IPS-NIHi7 (cell line): ENCODE data around the gene TIPIN.
A peak's percentile ranks its signal among the peaks of the same experiment; 100 is the strongest.

ENCODE experiments used
- DNase-seq: peaks from one replicate; pipeline ENCODE4 v3.0.0; 2012; ENCODE audit warnings: mixed read lengths; ENCODE audit errors: extremely low spot score

TIPIN gene

GRCh38 chr15:66302489-66303278 is 53.8 kb downstream of the TIPIN start:
- DNase-seq = no peak

DNA sequence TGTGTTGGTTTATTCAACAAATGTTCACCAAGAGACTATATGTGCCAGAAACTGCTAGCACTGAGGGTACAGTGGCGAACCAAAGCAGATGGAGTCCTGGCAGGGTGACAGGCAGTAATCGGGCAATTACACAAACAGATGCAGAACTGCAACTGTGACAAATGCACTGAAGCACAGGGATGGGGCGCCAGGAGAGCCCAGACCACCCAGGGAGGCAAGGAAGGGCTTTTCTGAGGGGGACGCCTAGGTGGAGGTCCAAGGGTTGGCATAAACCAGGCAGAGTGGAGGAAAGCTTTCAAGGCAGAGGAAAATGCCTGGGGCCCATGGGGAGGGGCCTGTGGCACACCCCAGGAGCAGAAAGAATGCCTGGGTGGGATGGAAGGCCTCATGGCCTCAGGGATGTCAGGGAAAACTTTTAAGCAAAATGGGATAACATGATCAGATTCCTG is 57.7 kb downstream of the TIPIN start:
- peak; percentile 13 for DNase-seq

DNA sequence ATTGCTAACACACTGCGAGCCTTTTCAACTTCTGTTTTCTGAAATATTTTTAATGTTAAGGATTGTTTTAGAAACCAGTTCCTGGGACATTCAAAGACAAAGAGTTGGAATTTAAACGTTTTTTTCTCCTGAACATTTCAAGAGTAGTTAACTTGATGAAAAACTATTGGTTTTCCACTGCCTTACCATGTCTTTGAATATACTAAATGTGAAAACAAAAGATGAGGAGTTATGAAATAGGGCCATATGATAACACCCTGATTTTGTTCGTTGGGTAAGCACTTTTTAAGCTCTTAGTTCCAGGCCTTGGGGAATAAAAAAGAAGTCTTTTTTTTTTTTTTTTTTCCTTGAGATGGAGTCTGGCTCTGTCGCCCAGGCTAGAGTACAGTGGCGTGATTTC is 60.3 kb downstream of the TIPIN start:
- no peak for DNase-seq

DNA sequence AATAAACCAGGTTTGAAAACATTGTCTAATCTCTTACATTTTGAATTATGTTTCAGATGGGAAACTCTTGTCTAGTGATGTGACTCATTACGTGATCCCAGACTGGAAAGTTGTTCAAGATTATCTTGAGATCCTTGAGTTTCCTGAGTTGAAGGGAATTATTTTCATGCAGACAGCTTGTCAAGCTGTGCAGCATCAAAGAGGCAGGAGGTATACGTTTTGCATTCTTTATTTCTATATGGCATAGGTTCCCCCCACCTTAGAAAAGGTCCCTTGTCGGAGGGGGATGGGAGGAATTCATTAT is 61.6 kb downstream of the TIPIN start:
- no peak for DNase-seq

DNA sequence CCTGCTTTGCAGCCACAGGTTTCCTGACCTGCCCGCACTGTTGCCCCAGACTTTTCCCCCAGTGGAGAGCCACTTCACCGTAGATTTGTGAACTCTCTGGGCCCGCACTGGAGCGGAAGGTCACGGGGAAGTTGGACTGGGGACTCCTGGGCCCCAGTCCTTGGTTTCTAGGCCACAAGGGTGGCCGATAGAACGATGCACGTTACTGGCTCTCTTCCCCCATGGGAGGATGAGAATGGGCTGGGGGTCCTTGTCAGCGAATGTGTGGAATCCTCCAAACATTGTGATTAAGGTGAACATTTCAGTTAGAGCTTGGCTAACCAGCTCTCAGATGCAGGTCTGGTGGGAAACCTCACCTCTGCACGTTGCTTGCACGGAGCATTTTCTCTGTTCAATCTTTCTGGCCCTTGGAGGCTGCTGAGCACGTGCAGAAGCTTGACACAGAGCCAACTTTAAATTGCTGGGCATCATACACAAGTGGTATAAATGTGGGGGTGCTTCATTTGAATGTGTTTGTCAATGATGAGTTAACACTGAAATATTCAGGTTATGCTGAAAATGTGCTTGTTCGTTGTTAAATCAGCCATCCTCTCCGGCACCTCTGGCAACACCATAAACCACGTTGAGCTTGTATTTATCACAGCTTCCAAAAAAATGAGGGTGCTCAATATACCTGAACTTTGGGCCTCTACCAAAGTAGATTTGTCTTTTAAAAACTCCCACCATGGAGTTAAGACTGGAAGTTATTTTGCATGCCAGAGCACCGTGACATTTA is 62.1 kb downstream of the TIPIN start:
- peak; percentile 27 for DNase-seq

DNA sequence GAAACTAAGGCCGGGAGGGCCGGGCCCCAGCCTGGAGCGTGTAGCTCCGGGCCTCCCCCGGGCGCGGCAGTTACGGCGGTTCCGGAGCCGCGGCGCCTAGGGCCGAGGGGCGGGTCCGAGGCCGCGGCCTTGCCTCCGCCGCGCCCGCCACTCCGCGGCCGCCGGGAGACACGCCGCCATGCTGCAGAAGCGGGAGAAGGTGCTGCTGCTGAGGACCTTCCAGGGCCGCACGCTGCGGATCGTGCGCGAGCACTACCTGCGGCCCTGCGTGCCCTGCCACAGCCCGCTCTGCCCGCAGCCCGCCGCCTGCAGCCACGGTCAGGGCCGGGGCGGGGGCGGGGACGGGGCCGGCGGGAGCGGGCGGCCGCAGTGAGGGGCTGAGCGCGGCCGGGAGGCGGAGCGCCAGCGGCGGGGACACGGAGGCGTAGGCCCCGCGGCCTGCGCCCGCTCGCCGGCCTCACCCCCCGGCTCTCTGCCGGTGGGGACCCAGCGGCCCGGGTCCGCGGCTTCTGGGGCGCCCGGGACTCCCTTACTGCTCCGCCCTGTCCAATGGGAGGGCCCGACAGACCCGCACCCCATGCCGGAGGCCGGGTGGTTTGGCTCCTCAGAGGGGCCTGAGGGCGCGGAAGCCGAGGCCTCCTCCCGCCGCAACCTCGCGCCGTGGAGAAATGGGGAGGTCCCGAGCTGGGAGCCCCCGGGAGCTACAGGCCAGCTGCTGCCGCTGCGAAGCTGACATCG is 62.9 kb downstream of the TIPIN start, which contains the start of gene DIS3L:
TSS of gene DIS3L (plus strand) at position 150 of the 738 bp plus-strand sequence. CDS start at position 179, 29 bp downstream.
- DNase-seq = peak; percentile 80

DNA sequence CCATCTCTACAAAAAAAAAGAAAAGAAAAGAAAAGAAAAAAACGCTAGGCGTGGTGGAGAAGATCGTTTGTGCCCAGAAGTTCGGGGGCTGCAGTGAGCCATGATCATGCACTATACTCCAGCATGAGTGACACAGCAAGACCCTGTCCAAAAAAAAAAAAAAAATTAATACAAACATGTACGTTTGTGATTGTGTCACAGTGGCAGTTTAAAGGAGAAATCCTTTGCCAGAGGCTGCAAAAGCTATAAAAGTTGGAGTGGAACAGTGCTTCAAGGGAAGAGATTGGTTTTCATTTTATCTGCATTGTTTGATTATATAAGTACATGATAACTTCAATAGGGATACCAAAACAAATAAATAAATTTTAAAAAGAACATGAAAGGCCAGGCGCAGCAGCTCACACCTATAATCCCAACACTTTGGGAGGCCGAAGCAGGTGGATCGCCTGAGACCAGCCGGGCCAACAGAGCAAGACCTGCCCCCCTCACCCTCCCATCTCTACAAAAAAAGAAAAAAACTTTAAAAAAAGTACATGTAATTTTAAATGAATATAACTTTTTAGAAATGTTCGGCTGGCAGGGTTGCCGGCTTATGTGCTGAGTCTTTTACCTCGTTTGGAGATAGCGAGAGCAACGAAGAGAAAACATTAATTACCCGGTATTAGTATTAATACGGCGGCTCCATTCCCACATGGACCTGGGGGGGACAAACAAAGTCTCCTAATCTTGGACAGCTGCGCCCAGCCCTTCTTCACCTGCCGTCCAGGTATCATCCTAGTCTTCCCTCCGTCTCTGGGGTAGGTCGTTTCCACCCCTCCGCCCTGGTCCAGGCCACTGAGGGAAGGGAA is 63.7 kb downstream of the TIPIN start:
- no peak for DNase-seq

DNA sequence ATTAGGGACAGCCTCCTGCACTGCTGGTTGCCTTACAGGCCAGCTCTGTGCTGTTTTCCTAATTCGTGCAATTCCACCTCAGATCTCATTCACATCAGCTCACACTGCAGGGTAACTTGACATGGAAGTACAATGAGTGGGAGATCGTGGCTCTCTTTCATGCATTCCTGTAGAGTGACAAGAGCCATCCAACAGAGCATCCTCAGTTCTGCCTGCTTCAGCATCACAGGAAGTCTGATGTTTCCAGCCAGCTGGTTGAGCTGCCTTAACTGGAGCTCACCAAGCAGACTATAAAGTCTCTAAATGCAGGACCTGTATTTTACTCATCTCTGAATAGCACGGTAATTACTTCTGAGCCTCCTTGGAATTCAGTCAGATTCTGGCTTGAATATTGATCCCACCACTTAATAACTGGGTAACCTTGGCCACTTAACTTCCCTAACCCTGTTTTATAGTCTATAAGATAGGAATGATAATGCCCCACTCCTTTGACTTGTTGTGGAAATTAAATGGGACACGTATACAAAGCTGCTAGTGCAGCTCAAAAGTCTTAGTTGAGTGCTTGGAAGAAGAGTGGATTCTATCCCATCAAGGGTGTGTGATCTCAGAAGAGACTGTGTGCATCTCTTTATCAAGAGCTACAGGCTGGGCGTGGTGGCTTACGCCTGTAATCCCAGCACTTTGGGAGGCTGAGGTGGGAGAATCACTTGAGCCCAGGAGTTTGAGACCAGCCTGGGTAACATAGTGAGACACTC is 64.5 kb downstream of the TIPIN start:
- no peak for DNase-seq

DNA sequence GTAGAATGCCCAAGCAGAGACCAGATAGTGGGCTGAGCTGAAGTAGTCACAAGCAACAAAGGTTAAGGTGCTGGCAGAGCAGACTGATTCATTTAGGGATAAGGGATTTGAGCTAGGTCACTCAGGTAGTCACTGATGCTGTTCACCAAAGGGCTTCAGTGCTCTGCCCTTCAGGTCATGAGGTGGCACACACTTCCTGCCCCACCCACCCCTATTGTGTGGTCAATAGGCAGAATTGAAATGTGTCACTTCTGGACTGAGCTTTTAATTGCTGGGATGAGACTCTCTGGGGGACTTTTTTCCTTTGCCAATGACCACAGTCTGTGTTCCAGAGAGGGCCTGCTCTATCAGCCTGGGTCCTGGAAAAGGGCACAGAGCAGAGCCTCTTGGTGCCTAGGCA is 66.0 kb downstream of the TIPIN start:
- DNase-seq = no peak

DNA sequence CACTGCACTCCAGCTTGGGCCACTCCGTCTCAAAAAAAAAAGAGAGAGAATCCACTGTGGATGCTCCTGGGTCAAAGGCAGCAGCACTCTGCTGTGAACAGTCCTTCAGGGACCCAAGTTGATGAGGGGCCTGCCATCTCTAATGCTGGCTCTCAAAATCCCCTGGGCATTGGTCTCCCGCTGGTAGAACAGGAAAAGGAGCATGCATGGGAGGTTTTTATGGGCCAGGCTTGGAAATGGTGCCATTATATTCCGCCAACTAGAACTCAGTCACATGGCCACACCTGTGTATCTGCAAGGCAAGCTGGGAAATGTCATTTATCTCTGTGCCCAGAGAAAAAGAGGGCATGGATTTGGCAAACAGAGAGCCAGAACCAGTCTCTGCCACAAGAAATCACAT is 66.5 kb downstream of the TIPIN start:
- no peak for DNase-seq

- no peak for DNase-seq
These were observed 67.8 kb downstream of the TIPIN start for GRCh38 chr15:66288551-66289185.

- DNase-seq = no peak
These were observed 68.4 kb downstream of the TIPIN start for GRCh38 chr15:66288093-66288492.

DNA sequence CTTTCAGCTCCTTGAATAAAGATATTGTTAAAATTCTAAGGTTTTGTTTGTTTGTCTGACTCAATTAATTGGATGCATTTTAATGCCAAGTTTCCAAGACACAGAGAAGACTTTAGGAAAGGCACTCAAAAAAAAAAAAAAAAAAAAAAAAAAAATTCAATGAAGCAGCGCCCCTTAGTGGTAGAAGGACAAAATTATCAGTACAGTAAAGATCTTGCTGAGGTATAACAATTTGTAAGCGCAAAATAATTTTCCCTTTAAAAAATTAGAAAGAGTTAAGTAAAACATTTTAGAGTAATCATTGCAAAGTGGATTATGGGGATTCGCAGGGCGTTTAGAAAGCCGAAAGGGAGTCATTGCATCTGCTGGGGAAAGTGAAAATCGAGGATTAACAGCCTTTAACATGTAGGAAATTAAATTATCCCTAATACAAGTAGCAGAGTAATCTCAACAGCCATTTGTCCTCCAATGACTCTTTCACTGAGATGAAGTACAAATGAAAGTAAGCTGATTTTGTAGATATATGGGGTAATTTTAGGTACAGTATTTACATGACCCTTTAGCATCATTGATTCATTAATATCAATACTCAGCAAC is 68.9 kb downstream of the TIPIN start:
- DNase-seq = peak; percentile 17
